Measurements from ENCODE around the gene XXYLT1. TPM values are rescaled to one million over a fixed set of nuclear protein-coding genes. Genes with fewer than 3 reads are reported as not detected.

XXYLT1 gene
- total and polyA plus RNA-seq, 10 of the 15 experiments (the other 5 are each of a cell fraction or from before 2014, with no cell fraction given) = 1.2 to 14.2 (median 9.3) TPM

DNA sequence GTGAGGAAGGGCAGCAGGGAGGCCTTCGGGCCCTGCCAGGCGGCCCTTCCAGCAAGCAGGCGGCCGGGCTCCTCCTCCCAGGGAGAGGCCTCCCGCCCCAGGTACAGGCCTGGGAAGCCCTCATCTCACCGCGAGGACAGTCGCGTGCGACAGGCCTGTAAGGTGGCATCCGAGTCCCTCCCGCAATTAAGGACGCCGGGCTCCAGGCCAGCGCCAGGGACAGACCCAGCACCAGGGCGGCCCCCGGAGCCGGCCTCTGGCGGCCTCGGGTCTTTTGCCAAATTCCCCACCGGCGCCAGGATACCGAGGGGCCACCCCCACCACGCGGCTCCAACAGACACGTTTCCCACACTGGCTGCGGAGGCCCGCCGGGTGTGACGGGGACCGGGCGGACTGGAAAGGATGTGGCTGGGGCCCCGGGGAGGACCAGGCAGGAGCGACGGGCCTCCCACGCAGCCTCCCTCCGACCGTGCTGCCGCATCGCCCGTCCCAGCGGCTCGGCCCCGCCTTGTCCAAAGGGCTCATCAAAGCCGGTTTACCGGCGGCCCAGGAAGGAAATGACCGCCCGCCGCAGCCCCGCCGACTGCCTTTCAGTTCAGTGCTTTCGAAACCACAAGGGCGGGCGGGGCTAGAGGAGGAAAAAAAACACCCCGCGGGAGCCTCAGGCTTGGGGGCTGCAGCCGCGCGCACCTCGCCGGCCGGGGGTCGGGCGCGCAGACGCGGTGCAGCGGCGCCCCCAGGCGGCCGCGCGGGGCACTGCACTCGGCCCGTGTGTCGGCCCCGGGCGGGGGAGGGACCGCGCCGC, 11.3 kb downstream of the XXYLT1 start (continued):
- TF ChIP-seq, protein P1, sequence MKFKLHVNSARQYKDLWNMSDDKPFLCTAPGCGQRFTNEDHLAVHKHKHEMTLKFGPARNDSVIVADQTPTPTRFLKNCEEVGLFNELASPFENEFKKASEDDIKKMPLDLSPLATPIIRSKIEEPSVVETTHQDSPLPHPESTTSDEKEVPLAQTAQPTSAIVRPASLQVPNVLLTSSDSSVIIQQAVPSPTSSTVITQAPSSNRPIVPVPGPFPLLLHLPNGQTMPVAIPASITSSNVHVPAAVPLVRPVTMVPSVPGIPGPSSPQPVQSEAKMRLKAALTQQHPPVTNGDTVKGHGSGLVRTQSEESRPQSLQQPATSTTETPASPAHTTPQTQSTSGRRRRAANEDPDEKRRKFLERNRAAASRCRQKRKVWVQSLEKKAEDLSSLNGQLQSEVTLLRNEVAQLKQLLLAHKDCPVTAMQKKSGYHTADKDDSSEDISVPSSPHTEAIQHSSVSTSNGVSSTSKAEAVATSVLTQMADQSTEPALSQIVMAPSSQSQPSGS (IDR thresholded peaks at IDR 0.05; ENCODE audit: low read length) = 0 out of 2 replicates have a peak, but pooled peaks have one; percentile 43
- TF ChIP-seq KDM1A (IDR thresholded peaks at IDR 0.05; ENCODE audit: borderline replicate concordance) (no peak), ZBTB11 (CRISPR knock-in tag; IDR thresholded peaks at IDR 0.05) (no peak), SUZ12 (IDR thresholded peaks at IDR 0.05; ENCODE audit: unreplicated experiment) (no peak), HCFC1 (IDR thresholded peaks at IDR 0.05; ENCODE audit: low read length) (no peak; the same call in 1 of the 2 replicates), SPI1 (IDR thresholded peaks at IDR 0.05; ENCODE audit: borderline replicate concordance, insufficient read depth, low read depth, low read length) (0 out of 2 replicates have a peak, but pooled peaks have one; percentile 8), NR2F1 (conservative IDR thresholded peaks at IDR 0.05) (peak; percentile 75; the same call in 1 of the 2 replicates), SREBF2 (IDR thresholded peaks at IDR 0.05; ENCODE audit: low read length) (no peak), DPF2 (IDR thresholded peaks at IDR 0.05) (peak; percentile 93), SRF (IDR thresholded peaks at IDR 0.05; ENCODE audit: low read depth in 2 of 2, low read length in 2 of 2) (0 out of 4 replicates have a peak, but pooled peaks of 1 of the 2 experiments have one; percentile 3), RAD21 (IDR thresholded peaks at IDR 0.05; ENCODE audit: insufficient read depth, low read depth, low read length) (peak; percentile 89), SIX5 (IDR thresholded peaks at IDR 0.05; ENCODE audit: low read depth, low read length, severe bottlenecking) (peak; percentile 16), BMI1 (IDR thresholded peaks at IDR 0.05; ENCODE audit: borderline replicate concordance) (no peak), LARP7 (IDR thresholded peaks at IDR 0.05) (peak; percentile 77; the same call in 1 of the 2 replicates), ETV6 (conservative IDR thresholded peaks at IDR 0.05 in 1 of 2, IDR thresholded peaks at IDR 0.05 in 1 of 2; ENCODE audit: borderline replicate concordance in 1 of 2, low read depth in 1 of 2) (peak in 1 of 2 experiments; percentile 93; a peak in 2 of 4 replicates), ASH2L (IDR thresholded peaks at IDR 0.05; ENCODE audit: borderline replicate concordance, low read depth) (peak; percentile 54; the same call in 1 of the 2 replicates), IRF4 (IDR thresholded peaks at IDR 0.05; ENCODE audit: low read depth, low read length) (no peak), KLF5 (IDR thresholded peaks at IDR 0.05; ENCODE audit: partially characterized antibody) (no peak), SMAD5 (IDR thresholded peaks at IDR 0.05; ENCODE audit: low read depth) (no peak)
- TF ChIP-seq, protein P2, sequence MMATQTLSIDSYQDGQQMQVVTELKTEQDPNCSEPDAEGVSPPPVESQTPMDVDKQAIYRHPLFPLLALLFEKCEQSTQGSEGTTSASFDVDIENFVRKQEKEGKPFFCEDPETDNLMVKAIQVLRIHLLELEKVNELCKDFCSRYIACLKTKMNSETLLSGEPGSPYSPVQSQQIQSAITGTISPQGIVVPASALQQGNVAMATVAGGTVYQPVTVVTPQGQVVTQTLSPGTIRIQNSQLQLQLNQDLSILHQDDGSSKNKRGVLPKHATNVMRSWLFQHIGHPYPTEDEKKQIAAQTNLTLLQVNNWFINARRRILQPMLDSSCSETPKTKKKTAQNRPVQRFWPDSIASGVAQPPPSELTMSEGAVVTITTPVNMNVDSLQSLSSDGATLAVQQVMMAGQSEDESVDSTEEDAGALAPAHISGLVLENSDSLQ (IDR thresholded peaks at IDR 0.05) = peak; percentile 70
- TF ChIP-seq, protein P3, sequence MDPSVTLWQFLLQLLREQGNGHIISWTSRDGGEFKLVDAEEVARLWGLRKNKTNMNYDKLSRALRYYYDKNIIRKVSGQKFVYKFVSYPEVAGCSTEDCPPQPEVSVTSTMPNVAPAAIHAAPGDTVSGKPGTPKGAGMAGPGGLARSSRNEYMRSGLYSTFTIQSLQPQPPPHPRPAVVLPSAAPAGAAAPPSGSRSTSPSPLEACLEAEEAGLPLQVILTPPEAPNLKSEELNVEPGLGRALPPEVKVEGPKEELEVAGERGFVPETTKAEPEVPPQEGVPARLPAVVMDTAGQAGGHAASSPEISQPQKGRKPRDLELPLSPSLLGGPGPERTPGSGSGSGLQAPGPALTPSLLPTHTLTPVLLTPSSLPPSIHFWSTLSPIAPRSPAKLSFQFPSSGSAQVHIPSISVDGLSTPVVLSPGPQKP (IDR thresholded peaks at IDR 0.05; ENCODE audit: low read depth, low read length) = 0 out of 2 replicates have a peak, but pooled peaks have one; percentile 6
